ENCODE results near the gene TOMT.
"Not testable (repeated sequence)": the region's sequence is repeated elsewhere in the genome, so short reads cannot be mapped to it uniquely, and the experiment has no call there.

The TOMT gene

DNA sequence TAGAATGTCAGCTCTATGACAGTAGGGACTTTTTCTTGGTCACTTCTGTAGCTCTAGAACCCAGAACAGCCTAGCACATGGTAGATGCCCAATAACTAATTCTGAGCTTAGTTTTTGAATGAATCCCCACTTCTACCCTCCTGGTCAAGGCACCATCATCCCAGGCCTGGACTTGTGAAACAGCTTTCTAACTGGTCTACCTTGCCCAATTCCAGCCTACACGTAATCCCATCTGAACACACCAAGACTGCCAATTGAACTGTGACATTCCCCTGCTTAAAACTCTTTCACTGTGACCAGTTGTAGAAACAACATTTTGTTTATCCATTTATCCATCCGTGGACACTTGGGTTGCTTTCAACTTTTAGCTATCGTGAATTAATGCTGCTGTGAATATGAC is 23.7 kb downstream of the TOMT start:
- H3K4me3 ChIP-seq (ENCODE audit: low read depth in 1 of 2, low read length in 2 of 2) = no peak overlapping the region
- H3K4me1 ChIP-seq (ENCODE audit: control insufficient read depth in 1 of 2, insufficient read depth in 2 of 2, low read length in 2 of 2) = no peaks in the 10 kb centered on the region
- no peaks in the 10 kb centered on the region for H3K27me3 ChIP-seq (ENCODE audit: low read depth, low read length)
- no peaks in the 10 kb centered on the region for H3K36me3 ChIP-seq (ENCODE audit: control insufficient read depth in 1 of 2, insufficient read depth in 2 of 2, low read length in 2 of 2)
- H3K9me3 ChIP-seq (ENCODE audit: control insufficient read depth in 1 of 2, low read length in 2 of 2) = no peaks in the 10 kb centered on the region
- H3K27ac ChIP-seq (ENCODE audit: low read length) = no peak overlapping the region

DNA sequence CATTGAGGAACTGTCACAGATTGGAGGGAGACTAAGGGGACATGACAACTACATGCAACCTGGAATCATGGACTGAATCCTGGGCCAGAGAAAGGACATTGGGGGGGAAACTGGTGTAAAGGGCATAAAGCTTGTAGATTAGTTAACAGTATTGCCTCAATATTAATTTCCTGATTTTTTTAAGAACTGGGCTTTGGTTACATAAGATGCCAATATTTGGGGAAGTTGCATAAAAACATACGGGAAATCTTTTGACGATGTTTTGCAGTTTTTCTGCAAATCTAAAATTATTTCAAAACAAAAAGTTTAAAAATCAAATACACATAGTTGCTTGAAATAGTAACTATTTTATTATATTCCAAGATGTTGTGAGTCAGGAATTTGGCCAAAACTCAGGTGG is 26.9 kb downstream of the TOMT start:
- H3K27me3 ChIP-seq (ENCODE audit: low read depth, low read length) = no peaks in the 10 kb centered on the region
- H3K4me1 ChIP-seq (ENCODE audit: control insufficient read depth in 1 of 2, insufficient read depth in 2 of 2, low read length in 2 of 2) = no peaks in the 10 kb centered on the region
- H3K4me3 ChIP-seq (ENCODE audit: low read depth in 1 of 2, low read length in 2 of 2) = peak overlapping the region in 1 of 2 donors; percentile 1
- no peak overlapping the region for H3K27ac ChIP-seq (ENCODE audit: low read length)
- no peaks in the 10 kb centered on the region for H3K9me3 ChIP-seq (ENCODE audit: control insufficient read depth in 1 of 2, low read length in 2 of 2)
- H3K36me3 ChIP-seq (ENCODE audit: control insufficient read depth in 1 of 2, insufficient read depth in 2 of 2, low read length in 2 of 2) = no peaks in the 10 kb centered on the region

DNA sequence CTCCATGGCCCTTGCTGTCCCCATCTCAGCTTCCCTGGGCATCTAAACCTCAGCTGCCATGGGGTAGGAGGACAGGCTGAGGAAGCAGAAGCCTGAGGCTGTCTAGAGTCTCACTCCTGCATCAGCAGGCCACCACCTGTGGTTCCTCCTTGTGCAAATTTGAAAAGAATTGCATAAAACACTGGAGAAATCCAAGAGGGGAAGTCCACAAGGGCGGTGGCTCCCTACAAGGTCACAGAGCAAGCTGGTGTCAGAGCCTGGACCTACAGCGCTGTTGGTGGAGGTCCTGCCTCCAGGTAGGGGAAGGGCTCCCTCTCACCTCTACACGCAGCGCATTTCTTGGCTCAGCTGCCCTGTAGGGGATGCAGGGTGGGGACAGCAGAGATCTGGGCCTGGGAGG is 29.7 kb downstream of the TOMT start, which contains the start of gene FOLR3:
Gene FOLR3, plus strand, starts transcription at position 253 of the 400 bp plus-strand sequence. CDS start 228 bp downstream, outside the sequence.
- H3K27ac ChIP-seq (ENCODE audit: low read length); H3K36me3 ChIP-seq (ENCODE audit: control insufficient read depth in 1 of 2, insufficient read depth in 2 of 2, low read length in 2 of 2); H3K4me1 ChIP-seq (ENCODE audit: control insufficient read depth in 1 of 2, insufficient read depth in 2 of 2, low read length in 2 of 2); H3K9me3 ChIP-seq (ENCODE audit: control insufficient read depth in 1 of 2, low read length in 2 of 2); H3K27me3 ChIP-seq (ENCODE audit: low read depth, low read length): not testable (repeated sequence)
- H3K4me3 ChIP-seq (ENCODE audit: low read depth in 1 of 2, low read length in 2 of 2) = peak within 1 kb of the TSS in 1 of 2 donors; percentile 35

DNA sequence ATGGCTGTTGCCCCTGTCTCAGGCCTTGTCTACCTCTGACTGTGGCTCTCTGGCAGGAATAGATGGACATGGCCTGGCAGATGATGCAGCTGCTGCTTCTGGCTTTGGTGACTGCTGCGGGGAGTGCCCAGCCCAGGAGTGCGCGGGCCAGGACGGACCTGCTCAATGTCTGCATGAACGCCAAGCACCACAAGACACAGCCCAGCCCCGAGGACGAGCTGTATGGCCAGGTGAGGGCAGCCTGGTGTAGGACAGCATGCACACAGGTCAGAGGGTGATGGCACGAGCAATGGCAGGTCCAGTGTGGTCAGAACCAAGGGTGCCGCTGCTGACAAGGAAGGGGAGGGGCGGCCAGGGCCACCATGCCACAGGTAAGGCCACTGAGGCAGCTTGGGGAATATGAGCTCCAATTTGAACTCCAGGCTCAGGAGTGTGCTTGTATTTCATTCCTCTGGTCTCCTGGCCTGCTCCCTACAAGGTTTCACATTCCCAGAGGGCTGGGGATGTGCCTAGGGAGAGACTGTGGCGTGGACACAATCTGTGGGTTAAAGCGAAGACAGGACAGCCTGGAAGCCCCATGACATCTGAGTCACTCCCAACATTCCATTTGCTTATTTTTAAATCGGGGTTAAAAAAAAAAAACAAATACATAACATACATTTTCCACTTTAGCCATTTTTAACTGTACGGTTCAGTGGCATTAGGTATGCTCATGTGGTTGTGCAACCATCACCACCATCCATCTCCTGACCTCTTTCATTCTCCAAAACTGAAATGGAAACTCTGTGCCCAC is 30.4 kb downstream of the TOMT start:
- H3K9me3 ChIP-seq (ENCODE audit: control insufficient read depth in 1 of 2, low read length in 2 of 2) = no peaks in the 10 kb centered on the region
- H3K36me3 ChIP-seq (ENCODE audit: control insufficient read depth in 1 of 2, insufficient read depth in 2 of 2, low read length in 2 of 2) = no peaks in the 10 kb centered on the region
- no peak overlapping the region for H3K27ac ChIP-seq (ENCODE audit: low read length)
- peak overlapping the region in 1 of 2 donors; percentile 35 for H3K4me3 ChIP-seq (ENCODE audit: low read depth in 1 of 2, low read length in 2 of 2)
- H3K27me3 ChIP-seq (ENCODE audit: low read depth, low read length) = no peaks in the 10 kb centered on the region
- H3K4me1 ChIP-seq (ENCODE audit: control insufficient read depth in 1 of 2, insufficient read depth in 2 of 2, low read length in 2 of 2) = no peaks in the 10 kb centered on the region

DNA sequence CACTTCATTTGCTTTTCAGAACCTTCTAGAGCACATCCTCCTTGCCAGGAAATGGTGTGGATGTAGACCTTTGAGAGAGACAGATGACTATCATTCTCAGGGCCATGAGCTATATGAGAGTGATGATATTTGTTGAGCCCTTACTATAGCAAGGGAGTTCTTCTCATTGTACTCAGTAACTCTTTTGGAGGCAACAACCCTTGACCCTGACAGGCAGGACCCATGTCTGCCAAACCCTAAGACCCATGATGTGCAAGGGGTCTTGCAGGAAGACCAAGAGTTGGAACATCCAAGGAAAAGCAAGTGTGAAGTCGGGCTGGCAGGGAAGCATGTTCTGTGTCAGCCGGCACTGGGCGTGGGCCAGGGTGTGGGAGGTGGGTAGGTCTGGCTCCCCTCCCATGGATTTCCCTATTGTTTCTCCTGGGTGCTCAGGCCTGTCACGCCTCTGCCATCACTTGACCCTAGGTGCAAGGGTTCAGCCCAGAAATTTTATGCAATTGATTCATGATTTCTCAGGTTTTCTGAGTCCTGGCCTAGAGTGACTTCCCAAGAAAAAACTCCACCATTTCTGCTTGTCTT is 31.0 kb downstream of the TOMT start:
- Histone ChIP-seq H3K9me3 (ENCODE audit: control insufficient read depth in 1 of 2, low read length in 2 of 2) (no peaks in the 10 kb centered on the region), H3K27ac (ENCODE audit: low read length) (no peak overlapping the region), H3K36me3 (ENCODE audit: control insufficient read depth in 1 of 2, insufficient read depth in 2 of 2, low read length in 2 of 2) (no peaks in the 10 kb centered on the region), H3K4me1 (ENCODE audit: control insufficient read depth in 1 of 2, insufficient read depth in 2 of 2, low read length in 2 of 2) (no peaks in the 10 kb centered on the region), H3K27me3 (ENCODE audit: low read depth, low read length) (no peaks in the 10 kb centered on the region), H3K4me3 (ENCODE audit: low read depth in 1 of 2, low read length in 2 of 2) (peak overlapping the region in 1 of 2 donors; percentile 35)

DNA sequence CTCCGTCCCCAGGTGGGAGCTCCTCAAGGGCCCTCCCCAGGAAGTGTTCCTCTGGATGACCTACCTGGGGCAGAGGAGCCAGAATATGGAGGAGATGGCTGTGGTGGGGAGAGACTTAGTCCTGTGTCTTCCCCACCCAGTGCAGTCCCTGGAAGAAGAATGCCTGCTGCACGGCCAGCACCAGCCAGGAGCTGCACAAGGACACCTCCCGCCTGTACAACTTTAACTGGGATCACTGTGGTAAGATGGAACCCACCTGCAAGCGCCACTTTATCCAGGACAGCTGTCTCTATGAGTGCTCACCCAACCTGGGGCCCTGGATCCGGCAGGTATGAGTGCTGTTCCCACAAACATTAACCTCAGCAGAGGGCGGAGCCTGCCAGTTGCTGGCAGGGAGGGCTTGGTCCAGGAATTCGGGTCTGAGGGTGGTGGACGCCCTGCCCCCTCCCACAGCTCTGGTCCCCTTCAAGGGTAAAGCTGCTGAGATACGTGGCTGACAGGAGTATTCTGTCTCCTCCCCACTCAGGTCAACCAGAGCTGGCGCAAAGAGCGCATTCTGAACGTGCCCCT is 33.2 kb downstream of the TOMT start:
- Histone ChIP-seq H3K27me3 (ENCODE audit: low read depth, low read length) (no peaks in the 10 kb centered on the region), H3K27ac (ENCODE audit: low read length) (no peak overlapping the region), H3K9me3 (ENCODE audit: control insufficient read depth in 1 of 2, low read length in 2 of 2) (no peaks in the 10 kb centered on the region), H3K36me3 (ENCODE audit: control insufficient read depth in 1 of 2, insufficient read depth in 2 of 2, low read length in 2 of 2) (no peaks in the 10 kb centered on the region), H3K4me1 (ENCODE audit: control insufficient read depth in 1 of 2, insufficient read depth in 2 of 2, low read length in 2 of 2) (no peaks in the 10 kb centered on the region), H3K4me3 (ENCODE audit: low read depth in 1 of 2, low read length in 2 of 2) (no peak overlapping the region)

DNA sequence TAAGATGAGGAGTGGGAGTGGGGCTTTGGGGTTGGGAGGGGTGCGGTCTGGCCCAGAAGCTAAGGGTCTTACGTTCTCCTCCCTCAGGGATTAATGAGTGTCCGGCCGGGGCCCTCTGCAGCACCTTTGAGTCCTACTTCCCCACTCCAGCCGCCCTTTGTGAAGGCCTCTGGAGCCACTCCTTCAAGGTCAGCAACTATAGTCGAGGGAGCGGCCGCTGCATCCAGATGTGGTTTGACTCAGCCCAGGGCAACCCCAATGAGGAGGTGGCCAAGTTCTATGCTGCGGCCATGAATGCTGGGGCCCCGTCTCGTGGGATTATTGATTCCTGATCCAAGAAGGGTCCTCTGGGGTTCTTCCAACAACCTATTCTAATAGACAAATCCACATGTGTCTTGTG is 33.8 kb downstream of the TOMT start:
- Histone ChIP-seq H3K9me3 (ENCODE audit: control insufficient read depth in 1 of 2, low read length in 2 of 2) (no peaks in the 10 kb centered on the region), H3K4me3 (ENCODE audit: low read depth in 1 of 2, low read length in 2 of 2) (no peak overlapping the region), H3K4me1 (ENCODE audit: control insufficient read depth in 1 of 2, insufficient read depth in 2 of 2, low read length in 2 of 2) (no peaks in the 10 kb centered on the region), H3K36me3 (ENCODE audit: control insufficient read depth in 1 of 2, insufficient read depth in 2 of 2, low read length in 2 of 2) (no peaks in the 10 kb centered on the region), H3K27me3 (ENCODE audit: low read depth, low read length) (no peaks in the 10 kb centered on the region), H3K27ac (ENCODE audit: low read length) (no peak overlapping the region)

DNA sequence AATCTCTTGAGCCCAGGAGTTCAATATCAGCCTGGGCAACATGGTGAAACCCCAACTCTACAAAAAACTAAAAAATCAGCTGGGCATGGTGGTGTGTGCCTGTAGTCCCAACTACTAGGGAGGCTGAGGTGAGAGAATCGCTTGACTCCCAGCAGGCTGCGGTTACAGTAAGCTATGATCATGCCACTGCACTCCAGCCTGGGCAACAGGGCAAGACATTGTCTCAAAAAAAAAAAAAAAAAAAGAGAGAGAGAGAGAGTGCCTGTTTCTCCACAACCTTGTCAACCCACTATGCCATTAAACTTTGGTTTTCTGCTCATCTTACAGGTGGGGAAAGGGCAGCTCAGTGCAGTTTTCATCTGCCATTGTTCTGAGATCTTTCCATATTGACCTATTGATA is 34.9 kb downstream of the TOMT start:
- H3K4me3 ChIP-seq (ENCODE audit: low read depth in 1 of 2, low read length in 2 of 2) = no peak overlapping the region
- H3K4me1 ChIP-seq (ENCODE audit: control insufficient read depth in 1 of 2, insufficient read depth in 2 of 2, low read length in 2 of 2) = no peaks in the 10 kb centered on the region
- H3K9me3 ChIP-seq (ENCODE audit: control insufficient read depth in 1 of 2, low read length in 2 of 2) = no peaks in the 10 kb centered on the region
- H3K36me3 ChIP-seq (ENCODE audit: control insufficient read depth in 1 of 2, insufficient read depth in 2 of 2, low read length in 2 of 2) = no peaks in the 10 kb centered on the region
- H3K27ac ChIP-seq (ENCODE audit: low read length) = no peak overlapping the region
- H3K27me3 ChIP-seq (ENCODE audit: low read depth, low read length) = no peaks in the 10 kb centered on the region

DNA sequence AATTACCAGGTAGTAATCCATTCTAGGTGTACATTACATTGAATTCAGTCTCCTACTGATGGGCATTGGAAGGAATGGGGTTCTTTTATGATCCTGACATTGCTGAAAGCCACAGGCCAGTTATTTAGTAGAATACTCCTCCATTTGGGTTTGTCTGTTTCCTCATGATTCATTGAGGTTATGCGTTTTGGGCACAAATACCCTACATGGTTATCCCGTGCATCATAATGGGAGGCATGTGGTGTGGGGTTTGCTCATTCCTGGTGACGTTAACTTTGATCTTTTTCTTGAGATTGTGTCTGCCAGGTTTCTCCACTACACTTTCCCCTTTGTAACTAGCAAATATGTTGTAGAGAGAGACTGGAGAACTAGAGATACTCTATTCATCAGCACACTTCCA is 35.3 kb downstream of the TOMT start:
- Histone ChIP-seq H3K9me3 (ENCODE audit: control insufficient read depth in 1 of 2, low read length in 2 of 2) (no peaks in the 10 kb centered on the region), H3K27me3 (ENCODE audit: low read depth, low read length) (no peaks in the 10 kb centered on the region), H3K4me3 (ENCODE audit: low read depth in 1 of 2, low read length in 2 of 2) (no peak overlapping the region), H3K27ac (ENCODE audit: low read length) (no peak overlapping the region), H3K4me1 (ENCODE audit: control insufficient read depth in 1 of 2, insufficient read depth in 2 of 2, low read length in 2 of 2) (no peaks in the 10 kb centered on the region), H3K36me3 (ENCODE audit: control insufficient read depth in 1 of 2, insufficient read depth in 2 of 2, low read length in 2 of 2) (no peaks in the 10 kb centered on the region)

DNA sequence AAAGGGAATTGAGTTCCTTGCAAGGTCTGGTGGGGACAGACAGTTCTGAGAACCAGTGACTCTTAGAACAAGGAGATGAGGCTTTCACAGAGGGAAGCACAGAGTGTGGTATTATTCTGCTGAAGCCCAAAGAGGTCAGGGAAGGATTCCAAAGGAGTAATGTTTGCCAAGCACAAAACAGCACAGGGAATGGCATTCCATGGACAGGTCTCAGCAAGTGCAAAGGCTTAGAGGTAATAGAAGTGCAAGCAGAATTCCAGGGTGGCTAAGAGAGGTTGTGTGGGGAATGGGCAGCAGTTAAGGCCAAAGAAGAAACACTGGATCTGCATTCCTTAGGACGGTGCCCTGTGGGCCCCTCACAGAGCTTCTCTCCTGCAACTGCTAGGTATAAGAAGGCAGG is 36.4 kb downstream of the TOMT start:
- H3K27ac ChIP-seq (ENCODE audit: low read length); H3K4me3 ChIP-seq (ENCODE audit: low read depth in 1 of 2, low read length in 2 of 2); H3K27me3 ChIP-seq (ENCODE audit: low read depth, low read length); H3K36me3 ChIP-seq (ENCODE audit: control insufficient read depth in 1 of 2, insufficient read depth in 2 of 2, low read length in 2 of 2); H3K4me1 ChIP-seq (ENCODE audit: control insufficient read depth in 1 of 2, insufficient read depth in 2 of 2, low read length in 2 of 2); H3K9me3 ChIP-seq (ENCODE audit: control insufficient read depth in 1 of 2, low read length in 2 of 2): not testable (repeated sequence)

DNA sequence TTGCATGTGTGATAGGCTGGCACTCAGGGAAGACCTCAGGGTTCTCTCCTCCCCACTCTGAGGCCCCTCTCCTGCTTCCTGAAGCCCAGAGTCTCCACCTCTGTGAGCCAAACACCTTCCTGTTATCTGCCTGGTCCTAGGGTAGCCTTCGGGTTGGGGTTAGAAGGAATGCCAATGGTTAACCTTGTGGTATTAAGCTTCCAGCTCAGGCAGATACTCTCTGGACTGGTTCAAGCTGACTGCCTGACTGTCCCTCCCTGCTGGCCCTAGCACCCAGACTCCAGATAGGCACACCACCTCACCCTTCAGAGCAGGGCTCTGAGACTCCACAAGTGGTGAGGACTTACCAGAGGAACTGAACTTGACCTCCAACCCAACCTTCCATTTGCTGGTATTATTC is 36.8 kb downstream of the TOMT start:
- H3K4me1 ChIP-seq (ENCODE audit: control insufficient read depth in 1 of 2, insufficient read depth in 2 of 2, low read length in 2 of 2); H3K27ac ChIP-seq (ENCODE audit: low read length); H3K27me3 ChIP-seq (ENCODE audit: low read depth, low read length); H3K9me3 ChIP-seq (ENCODE audit: control insufficient read depth in 1 of 2, low read length in 2 of 2); H3K36me3 ChIP-seq (ENCODE audit: control insufficient read depth in 1 of 2, insufficient read depth in 2 of 2, low read length in 2 of 2); H3K4me3 ChIP-seq (ENCODE audit: low read depth in 1 of 2, low read length in 2 of 2): not testable (repeated sequence)
